Stimulated activated CD8-positive, alpha-beta memory T cell treated with anti-CD3 and anti-CD28 coated beads, Interleukin-4, amount 100 ng/mL, for 4 hours (primary cell): Measurements from ENCODE around the gene ZNF546.
"Not testable (repeated sequence)": the region's sequence is repeated elsewhere in the genome, so short reads cannot be mapped to it uniquely, and the experiment has no call there.

Source experiments
- DNase-seq, 2 donors: peaks; one replicate each; pipeline ENCODE4 v3.0.0-alpha.2; 2020; ENCODE audit warnings: low read depth in 2 of 2, low spot score in 1 of 2

Gene ZNF546

GRCh38 chr19:39983695-39984300 is 13.1 kb upstream of the ZNF546 start:
- no peak for DNase-seq

GRCh38 chr19:39986643-39987042 is 10.2 kb upstream of the ZNF546 start:
- no peak for DNase-seq

- DNase-seq, result no peak
These were observed 9.7 kb upstream of the ZNF546 start for GRCh38 chr19:39987167-39987566.

GRCh38 chr19:39987596-39987995 is 9.3 kb upstream of the ZNF546 start:
- no peak for DNase-seq

GRCh38 chr19:39993605-39994004 is 3.3 kb upstream of the ZNF546 start:
- DNase-seq, result no peak

- DNase-seq, result no peak
These were observed 2.5 kb upstream of the ZNF546 start for GRCh38 chr19:39994361-39994760.

GRCh38 chr19:39995794-39996193 is 1.1 kb upstream of the ZNF546 start:
- DNase-seq, result no peak

- DNase-seq, result no peak
These were observed 546 bp upstream of the ZNF546 start for GRCh38 chr19:39996218-39996810.

GRCh38 chr19:39997638-39998216 is 867 bp downstream of the ZNF546 start:
- DNase-seq, result no peak

- DNase-seq, result no peak
These were observed 1.6 kb downstream of the ZNF546 start for GRCh38 chr19:39998501-39998900.

- no peak for DNase-seq
These were observed 8.9 kb downstream of the ZNF546 start for GRCh38 chr19:40005691-40006272.

GRCh38 chr19:40006273-40006691 is 9.4 kb downstream of the ZNF546 start:
- DNase-seq, result no peak

GRCh38 chr19:40009674-40010073 is 12.8 kb downstream of the ZNF546 start:
- no peak for DNase-seq

GRCh38 chr19:40013991-40014390 is 17.1 kb downstream of the ZNF546 start:
- DNase-seq, result no peak

- DNase-seq, result no peak
These were observed 27.1 kb downstream of the ZNF546 start for GRCh38 chr19:40023969-40024368.

GRCh38 chr19:40025938-40026596 is 29.2 kb downstream of the ZNF546 start:
- no peak for DNase-seq

- no peak for DNase-seq
These were observed 29.7 kb downstream of the ZNF546 start for GRCh38 chr19:40026597-40026970.

GRCh38 chr19:40033989-40034560 is 37.2 kb downstream of the ZNF546 start:
- no peak for DNase-seq

- no peak for DNase-seq
These were observed 39.1 kb downstream of the ZNF546 start for GRCh38 chr19:40035996-40036395.

GRCh38 chr19:40038047-40038446 is 41.2 kb downstream of the ZNF546 start:
- not testable (repeated sequence) for DNase-seq

GRCh38 chr19:40041718-40042117 is 44.9 kb downstream of the ZNF546 start:
- not testable (repeated sequence) for DNase-seq

GRCh38 chr19:40053491-40053890 is 56.6 kb downstream of the ZNF546 start:
- DNase-seq, result no peak
